ENCODE data around the gene SMIM21. TPM values are rescaled to one million over a fixed set of nuclear protein-coding genes. Genes with fewer than 3 reads are reported as not detected.

The SMIM21 gene
- total RNA-seq, 3 donors from 2014 or later (not counting 1 experiment from before 2014, with no cell fraction given): not detected

DNA sequence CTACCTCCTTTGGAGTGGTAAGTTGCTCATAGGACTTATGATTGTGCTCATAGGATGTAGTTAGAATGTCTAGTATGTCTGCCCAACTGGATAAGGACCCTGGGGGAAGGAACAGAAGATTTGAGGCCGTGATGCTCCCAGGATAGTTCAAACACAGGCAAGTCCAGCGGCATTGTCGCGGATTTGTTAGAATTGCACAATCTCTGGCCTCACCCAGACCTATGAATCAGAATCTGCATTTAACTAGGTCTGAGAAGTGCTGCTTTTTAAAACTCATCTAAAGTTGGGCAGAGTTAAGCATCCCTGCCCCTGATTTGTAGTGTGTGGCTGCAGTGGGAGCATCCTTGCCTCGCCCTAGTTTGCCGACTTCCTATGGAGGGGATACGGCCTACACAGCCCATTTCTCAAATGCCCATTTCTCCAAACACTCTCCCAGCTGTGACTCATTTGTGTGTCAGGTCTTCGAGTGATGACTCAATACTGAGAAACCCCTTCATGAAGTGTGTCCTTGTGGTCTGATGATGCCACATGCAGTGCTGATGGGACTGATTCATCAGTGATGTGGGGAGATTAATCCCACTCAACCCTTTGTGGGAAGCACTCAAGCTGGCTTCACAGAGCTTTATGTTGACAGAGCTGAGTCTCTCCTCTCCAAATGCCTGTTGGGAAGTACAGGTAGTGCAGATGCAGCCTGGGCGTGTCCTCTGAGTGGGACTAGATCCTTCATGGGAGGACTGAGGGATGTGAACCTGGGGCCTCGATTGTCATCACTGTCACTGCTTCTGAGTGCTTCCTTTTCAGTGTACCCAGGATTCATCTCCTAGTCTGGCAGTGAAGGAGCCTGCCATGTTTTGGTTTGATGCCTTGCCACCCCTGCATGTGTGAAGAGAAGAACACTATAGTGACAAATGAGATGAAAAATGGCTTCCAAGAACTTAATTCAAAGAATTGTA, 18.7 kb downstream of the SMIM21 start:
- 86% methylated on average over 10 of the region's 10 CpGs for WGBS (ENCODE audit: insufficient coverage)
- H3K27me3 Mint-ChIP-seq (ENCODE audit: low read depth in 2 of 2): peaks cover 10 to 22% of the 10 kb centered on the region in 2 donors
- no peak overlapping the region for H3K27ac ChIP-seq (ENCODE audit: low read length)
- H3K4me1 Mint-ChIP-seq: no peaks in the 10 kb centered on the region
- no peaks in the 10 kb centered on the region for H3K27me3 ChIP-seq (ENCODE audit: control insufficient read depth, insufficient read depth, low read length)
- no peaks in the 10 kb centered on the region for H3K9me3 Mint-ChIP-seq
- no peaks in the 10 kb centered on the region for H3K36me3 Mint-ChIP-seq
- no peaks in the 10 kb centered on the region for H3K4me1 ChIP-seq (ENCODE audit: control insufficient read depth, insufficient read depth, low read length)
- intact Hi-C loops (cut with micrococcal nuclease): no loop called here
- no peak overlapping the region for H3K4me3 ChIP-seq (ENCODE audit: low read length)
- no peaks in the 10 kb centered on the region for H3K36me3 ChIP-seq (ENCODE audit: control insufficient read depth, insufficient read depth, low read length)
- no peak overlapping the region for H3K27ac Mint-ChIP-seq
- no peak for TF ChIP-seq CTCF (IDR thresholded peaks at IDR 0.05)
- H3K4me3 Mint-ChIP-seq: no peak overlapping the region
- DNase-seq (no peak), ATAC-seq (no peak)
- no peaks in the 10 kb centered on the region for H3K9me3 ChIP-seq (ENCODE audit: control insufficient read depth, insufficient read depth, low read length)

DNA sequence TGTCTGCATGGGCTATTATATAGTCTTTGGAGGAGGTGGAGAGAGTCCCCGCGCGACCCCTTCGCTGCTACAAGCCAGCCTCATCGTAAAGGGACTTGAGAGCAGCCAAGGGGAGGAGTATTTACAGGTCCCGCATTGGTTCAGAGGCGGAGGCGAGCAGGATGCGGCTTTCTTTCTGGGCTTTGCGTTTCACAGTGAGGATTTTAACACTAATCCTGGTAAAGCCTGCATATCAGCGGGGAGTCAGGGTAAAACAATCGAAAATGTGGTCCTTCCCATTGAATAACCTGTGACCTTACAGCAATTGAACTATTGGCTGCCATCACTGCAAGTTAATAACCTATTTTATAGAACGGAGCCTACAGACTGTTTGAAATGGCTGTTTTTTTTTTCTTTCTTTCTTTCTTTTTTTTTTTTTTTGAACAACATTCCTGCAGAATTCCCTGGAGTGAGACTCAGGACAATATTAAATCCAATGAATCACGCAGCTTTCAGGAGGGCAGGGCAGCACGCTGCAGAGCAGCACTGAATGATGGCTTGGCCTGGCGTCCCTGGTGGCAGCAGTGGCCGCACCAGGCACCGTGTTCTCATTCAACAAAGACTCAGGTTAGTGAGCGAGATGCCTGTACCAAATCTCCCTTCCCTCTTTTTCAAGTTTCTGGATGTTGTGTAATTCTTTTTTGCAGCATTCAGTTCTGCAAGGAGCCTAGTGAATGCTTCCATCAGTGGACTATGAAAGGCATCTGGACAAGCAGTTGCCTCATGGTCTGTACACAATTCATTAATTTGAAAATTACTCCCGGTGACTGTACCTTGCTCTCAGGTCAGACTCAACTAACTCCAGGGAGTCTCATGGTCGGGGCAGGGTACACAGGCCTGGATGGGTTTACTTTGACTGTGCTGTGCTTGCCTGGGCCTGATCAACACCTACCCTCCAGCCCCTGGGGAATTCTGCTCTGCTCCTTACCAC, 19.8 kb downstream of the SMIM21 start:
- no peak for TF ChIP-seq CTCF (IDR thresholded peaks at IDR 0.05)
- ATAC-seq (no peak), DNase-seq (no peak)
- no peaks in the 10 kb centered on the region for H3K9me3 ChIP-seq (ENCODE audit: control insufficient read depth, insufficient read depth, low read length)
- no peak overlapping the region for H3K27ac ChIP-seq (ENCODE audit: low read length)
- no peaks in the 10 kb centered on the region for H3K27me3 ChIP-seq (ENCODE audit: control insufficient read depth, insufficient read depth, low read length)
- H3K4me1 ChIP-seq (ENCODE audit: control insufficient read depth, insufficient read depth, low read length): no peaks in the 10 kb centered on the region
- H3K27ac Mint-ChIP-seq: no peak overlapping the region
- H3K36me3 ChIP-seq (ENCODE audit: control insufficient read depth, insufficient read depth, low read length): no peaks in the 10 kb centered on the region
- intact Hi-C loops (cut with micrococcal nuclease): no loop called here
- peaks cover 7 to 24% of the 10 kb centered on the region in 2 donors for H3K27me3 Mint-ChIP-seq (ENCODE audit: low read depth in 2 of 2)
- no peak overlapping the region for H3K4me3 Mint-ChIP-seq
- H3K9me3 Mint-ChIP-seq: no peaks in the 10 kb centered on the region
- 94% methylated on average over 20 of the region's 21 CpGs for WGBS (ENCODE audit: insufficient coverage)
- H3K36me3 Mint-ChIP-seq: no peaks in the 10 kb centered on the region
- no peaks in the 10 kb centered on the region for H3K4me1 Mint-ChIP-seq
- no peak overlapping the region for H3K4me3 ChIP-seq (ENCODE audit: low read length)

GRCh38 chr18:75406491-75407445, 20.7 kb downstream of the SMIM21 start:
- no peaks in the 10 kb centered on the region for H3K4me1 Mint-ChIP-seq

More at GRCh38 chr18:75406491-75407445, 20.7 kb downstream of the SMIM21 start:
- H3K36me3 ChIP-seq (ENCODE audit: control insufficient read depth, insufficient read depth, low read length): no peaks in the 10 kb centered on the region
- no peaks in the 10 kb centered on the region for H3K27me3 ChIP-seq (ENCODE audit: control insufficient read depth, insufficient read depth, low read length)
- Mint-ChIP-seq H3K9me3 (no peaks in the 10 kb centered on the region), H3K27me3 (ENCODE audit: low read depth in 2 of 2) (peaks cover 12 to 31% of the 10 kb centered on the region in 2 donors), H3K27ac (no peak overlapping the region), H3K4me3 (no peak overlapping the region), H3K36me3 (no peaks in the 10 kb centered on the region)
- H3K9me3 ChIP-seq (ENCODE audit: control insufficient read depth, insufficient read depth, low read length): no peaks in the 10 kb centered on the region
- intact Hi-C loops (cut with micrococcal nuclease): no loop called here
- no peak for TF ChIP-seq CTCF (IDR thresholded peaks at IDR 0.05)
- no peak for DNase-seq
- H3K4me1 ChIP-seq (ENCODE audit: control insufficient read depth, insufficient read depth, low read length): no peaks in the 10 kb centered on the region
- no peak for ATAC-seq
- 91% methylated on average over 28 of the region's 28 CpGs for WGBS (ENCODE audit: insufficient coverage)
- no peak overlapping the region for H3K27ac ChIP-seq (ENCODE audit: low read length)
- H3K4me3 ChIP-seq (ENCODE audit: low read length): no peak overlapping the region
